HepG2 (cell line): ENCODE results near the gene PTPN12. TPM values are rescaled to one million over a fixed set of nuclear protein-coding genes. Genes with fewer than 3 reads are reported as not detected.
A peak's percentile ranks its signal among the peaks of the same experiment; 100 is the strongest.

ENCODE experiments used
- ATM ChIP-seq: fragments of 450-650 bp; IDR thresholded peaks from 2 replicates; pipeline ENCODE4 v1.7.1; 2017; ENCODE audit warnings: mild to moderate bottlenecking, borderline replicate concordance
- FLYWCH1 ChIP-seq: sonication (generic); formaldehyde crosslinking; IDR thresholded peaks from 2 replicates; pipeline ENCODE4 v1.8.1; 2023; ENCODE audit warnings: mild to moderate bottlenecking, missing genetic modification reagents
- GMEB2 ChIP-seq: IDR thresholded peaks from 2 replicates; pipeline ENCODE4 v1.6.1; 2016; ENCODE audit warnings: missing biosample characterization, missing genetic modification reagents, low read depth
- HNRNPUL1 ChIP-seq: fragments of 200-400 bp; formaldehyde crosslinking; IDR thresholded peaks from 2 replicates; pipeline ENCODE4 v1.6.1; 2017; ENCODE audit warnings: low read depth, mild to moderate bottlenecking, low read length, moderate library complexity
- MZF1 ChIP-seq: sonication (generic); formaldehyde crosslinking; IDR thresholded peaks from 2 replicates; pipeline ENCODE4 v1.8.1; 2023; ENCODE audit warnings: mild to moderate bottlenecking, missing genetic modification reagents, borderline replicate concordance
- NFIC ChIP-seq: IDR thresholded peaks from 2 replicates; pipeline ENCODE4 v1.6.1; 2012; ENCODE audit warnings: mild to moderate bottlenecking, low read length, inconsistent platforms
- NR2F2 ChIP-seq: IDR thresholded peaks from 2 replicates; pipeline ENCODE4 v1.6.1; 2012; ENCODE audit warnings: low read depth, inconsistent platforms, borderline replicate concordance
- NRL ChIP-seq: sonication (generic); formaldehyde crosslinking; IDR thresholded peaks from 2 replicates; pipeline ENCODE4 v1.5.0; 2020; ENCODE audit warnings: missing genetic modification reagents, mild to moderate bottlenecking, moderate library complexity, borderline replicate concordance
- PAWR ChIP-seq: sonication (generic); formaldehyde crosslinking; IDR thresholded peaks from 2 replicates; pipeline ENCODE4 v1.4.0; 2020; ENCODE audit warnings: missing genetic modification reagents, mild to moderate bottlenecking, borderline replicate concordance
- PTBP1 ChIP-seq: fragments of 200-400 bp; formaldehyde crosslinking; IDR thresholded peaks from 2 replicates; pipeline ENCODE4 v1.6.1; 2018; ENCODE audit warnings: low read length, low read depth; ENCODE audit not compliant: poor library complexity, severe bottlenecking
- SIN3A ChIP-seq: IDR thresholded peaks from 2 replicates; pipeline ENCODE4 v1.6.1; 2011; ENCODE audit warnings: low read depth, mild to moderate bottlenecking, control low read depth, low read length, borderline replicate concordance
- SP4 ChIP-seq: sonication (generic); formaldehyde crosslinking; IDR thresholded peaks from 2 replicates; pipeline ENCODE4 v1.8.1; 2023; ENCODE audit warnings: mild to moderate bottlenecking, missing genetic modification reagents
- SP5 ChIP-seq: IDR thresholded peaks from 2 replicates; pipeline ENCODE4 v1.6.1; 2016; ENCODE audit warnings: low read depth, borderline replicate concordance
- THAP11 ChIP-seq: IDR thresholded peaks from 2 replicates; pipeline ENCODE4 v1.6.1; 2016; ENCODE audit warnings: missing biosample characterization, missing genetic modification reagents
- TRIM24 ChIP-seq: sonication (generic); formaldehyde crosslinking; IDR thresholded peaks from 2 replicates; pipeline ENCODE4 v1.8.0; 2022; ENCODE audit warnings: mild to moderate bottlenecking, missing genetic modification reagents
- TSC22D2 ChIP-seq: sonication (generic); formaldehyde crosslinking; IDR thresholded peaks from 2 replicates; pipeline ENCODE4 v1.5.1; 2020; ENCODE audit warnings: missing genetic modification reagents, mild to moderate bottlenecking, borderline replicate concordance
- ZBTB38 ChIP-seq: sonication (generic); formaldehyde crosslinking; IDR thresholded peaks from 2 replicates; pipeline ENCODE4 v1.5.1; 2020; ENCODE audit warnings: mild to moderate bottlenecking, missing genetic modification reagents
- ZIK1 ChIP-seq: sonication (generic); formaldehyde crosslinking; IDR thresholded peaks from 2 replicates; pipeline ENCODE4 v1.5.0; 2020; ENCODE audit warnings: mild to moderate bottlenecking, low read depth, missing genetic modification reagents, borderline replicate concordance
- ZNF205 ChIP-seq: IDR thresholded peaks from 2 replicates; pipeline ENCODE4 v1.6.1; 2018; ENCODE audit warnings: missing biosample characterization, missing genetic modification reagents
- ZNF350 ChIP-seq: sonication (generic); formaldehyde crosslinking; IDR thresholded peaks from 2 replicates; pipeline ENCODE4 v1.4.0; 2020; ENCODE audit warnings: mild to moderate bottlenecking, low read depth, missing genetic modification reagents, borderline replicate concordance
- ZNF451 ChIP-seq: sonication (generic); formaldehyde crosslinking; IDR thresholded peaks from 2 replicates; pipeline ENCODE4 v1.5.0; 2020; ENCODE audit warnings: mild to moderate bottlenecking, missing genetic modification reagents
- ZNF549 ChIP-seq: sonication (generic); formaldehyde crosslinking; IDR thresholded peaks from 2 replicates; pipeline ENCODE4 v1.5.0; 2020; ENCODE audit warnings: missing genetic modification reagents
- ZNF703 ChIP-seq: sonication (generic); formaldehyde crosslinking; IDR thresholded peaks from 2 replicates; pipeline ENCODE4 v1.5.1; 2020; ENCODE audit warnings: missing genetic modification reagents, mild to moderate bottlenecking, moderate library complexity, borderline replicate concordance
- ZSCAN31 ChIP-seq: sonication (generic); formaldehyde crosslinking; IDR thresholded peaks from 2 replicates; pipeline ENCODE4 v1.5.0; 2020; ENCODE audit warnings: low read depth, mild to moderate bottlenecking, missing genetic modification reagents
- polyA plus RNA-seq, 8 experiments: library from polyadenylated mRNA; depleted of rRNA in 3 of 8; stranded (reverse) in 7 of 8; unstranded in 1 of 8; fragments of >200 nt; fragmentation: Illumina TruSeq in 4 of 8; extraction: Trizol in 4 of 8; gene quantifications; 2 replicates each; pipeline versions ENCODE4 v1.2.1 to v1.2.3, GENCODE V29; 2011 to 2016; ENCODE audit warnings: low read depth in 4 of 8, missing spikeins in 1 of 8, mixed read lengths in 1 of 8; ENCODE audit not compliant: insufficient read depth in 1 of 8
- total RNA-seq, 5 experiments: library from RNA; depleted of rRNA; stranded (reverse); fragments of >200 nt; fragmentation: Illumina TruSeq; extraction: Trizol; gene quantifications; 2 replicates each; pipeline ENCODE4 v1.2.3, GENCODE V29; 2016; ENCODE audit warnings: low read depth in 1 of 5
- TF ChIP-seq, protein P1 (sequence below): conservative IDR thresholded peaks from 2 replicates; pipeline ENCODE4 v1.6.1; 2018; ENCODE audit warnings: missing genetic modification reagents
- TF ChIP-seq, protein P2 (sequence below): sonication (generic); formaldehyde crosslinking; IDR thresholded peaks from 2 replicates; pipeline ENCODE4 v1.4.0; 2020; ENCODE audit warnings: mild to moderate bottlenecking, missing genetic modification reagents

The PTPN12 gene
- total and polyA plus RNA-seq, 2 of the 13 experiments (the other 11 are each of a cell fraction or from before 2014, with no cell fraction given) = 22.9 to 56.8 TPM

- TF ChIP-seq THAP11 (CRISPR knock-in tag) = peak; percentile 32; the same call in 1 of the 2 replicates
- no peak; the same call in 1 of the 2 replicates for TF ChIP-seq ZNF350 (CRISPR knock-in tag)
- no peak for TF ChIP-seq ATM
- TF ChIP-seq, protein P1, sequence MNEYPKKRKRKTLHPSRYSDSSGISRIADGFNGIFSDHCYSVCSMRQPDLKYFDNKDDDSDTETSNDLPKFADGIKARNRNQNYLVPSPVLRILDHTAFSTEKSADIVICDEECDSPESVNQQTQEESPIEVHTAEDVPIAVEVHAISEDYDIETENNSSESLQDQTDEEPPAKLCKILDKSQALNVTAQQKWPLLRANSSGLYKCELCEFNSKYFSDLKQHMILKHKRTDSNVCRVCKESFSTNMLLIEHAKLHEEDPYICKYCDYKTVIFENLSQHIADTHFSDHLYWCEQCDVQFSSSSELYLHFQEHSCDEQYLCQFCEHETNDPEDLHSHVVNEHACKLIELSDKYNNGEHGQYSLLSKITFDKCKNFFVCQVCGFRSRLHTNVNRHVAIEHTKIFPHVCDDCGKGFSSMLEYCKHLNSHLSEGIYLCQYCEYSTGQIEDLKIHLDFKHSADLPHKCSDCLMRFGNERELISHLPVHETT (CRISPR knock-in tag) = no peak
- TF ChIP-seq SP4 (CRISPR knock-in tag) = no peak
- TF ChIP-seq ZNF205 = no peak
- no peak for TF ChIP-seq ZNF451 (CRISPR knock-in tag)
- TF ChIP-seq, protein P2, sequence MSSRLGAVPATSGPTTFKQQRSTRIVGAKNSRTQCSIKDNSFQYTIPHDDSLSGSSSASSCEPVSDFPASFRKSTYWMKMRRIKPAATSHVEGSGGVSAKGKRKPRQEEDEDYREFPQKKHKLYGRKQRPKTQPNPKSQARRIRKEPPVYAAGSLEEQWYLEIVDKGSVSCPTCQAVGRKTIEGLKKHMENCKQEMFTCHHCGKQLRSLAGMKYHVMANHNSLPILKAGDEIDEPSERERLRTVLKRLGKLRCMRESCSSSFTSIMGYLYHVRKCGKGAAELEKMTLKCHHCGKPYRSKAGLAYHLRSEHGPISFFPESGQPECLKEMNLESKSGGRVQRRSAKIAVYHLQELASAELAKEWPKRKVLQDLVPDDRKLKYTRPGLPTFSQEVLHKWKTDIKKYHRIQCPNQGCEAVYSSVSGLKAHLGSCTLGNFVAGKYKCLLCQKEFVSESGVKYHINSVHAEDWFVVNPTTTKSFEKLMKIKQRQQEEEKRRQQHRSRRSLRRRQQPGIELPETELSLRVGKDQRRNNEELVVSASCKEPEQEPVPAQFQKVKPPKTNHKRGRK (CRISPR knock-in tag) = no peak
- TF ChIP-seq TSC22D2 (CRISPR knock-in tag) = no peak
- TF ChIP-seq NR2F2 = no peak
- TF ChIP-seq HNRNPUL1 = no peak
- no peak; the same call in 1 of the 2 replicates for TF ChIP-seq ZSCAN31 (CRISPR knock-in tag)
- TF ChIP-seq ZNF703 (CRISPR knock-in tag) = no peak
- TF ChIP-seq ZIK1 (CRISPR knock-in tag) = no peak
- peak; percentile 16; the same call in 1 of the 2 replicates for TF ChIP-seq SP5 (CRISPR knock-in tag)
- no peak for TF ChIP-seq PAWR (CRISPR knock-in tag)
- TF ChIP-seq ZNF549 (CRISPR knock-in tag) = no peak
- TF ChIP-seq FLYWCH1 (CRISPR knock-in tag) = no peak
- TF ChIP-seq SIN3A = peak; percentile 54; the same call in 1 of the 2 replicates
- TF ChIP-seq MZF1 = no peak
- TF ChIP-seq ZBTB38 (CRISPR knock-in tag) = no peak
- peak; percentile 44; the same call in 1 of the 2 replicates for TF ChIP-seq NFIC
- TF ChIP-seq GMEB2 (CRISPR knock-in tag) = no peak
- no peak for TF ChIP-seq TRIM24
- no peak for TF ChIP-seq NRL (CRISPR knock-in tag)
- TF ChIP-seq PTBP1 = no peak
Measured at GRCh38 chr7:77538281-77539212, 1.5 kb downstream of the PTPN12 start (continued).
